Measurements from ENCODE around the gene MGAT3.
A peak's percentile ranks its signal among the peaks of the same experiment; 100 is the strongest.

The MGAT3 gene

GRCh38 chr22:39488563-39489083 lies 31.8 kb downstream of the MGAT3 start:
- DNase-seq: no peak
- intact Hi-C loops (cut with DNase I; ENCODE audit: low total_unique reads): no loop called here
- TF ChIP-seq CTCF (IDR thresholded peaks at IDR 0.05): no peak
- Histone ChIP-seq H3K4me3 (no peak overlapping the region), H3K4me1 (no peaks in the 10 kb centered on the region), H3K27me3 (peaks cover 0 to 20% of the 10 kb centered on the region in 2 donors), H3K27ac (no peak overlapping the region), H3K36me3 (no peaks in the 10 kb centered on the region), H3K9me3 (no peaks in the 10 kb centered on the region)

GRCh38 chr22:39489094-39490068 lies 32.6 kb downstream of the MGAT3 start:
- intact Hi-C loops (cut with DNase I; ENCODE audit: low total_unique reads): loop anchor here (5.0 kb wide), 1 partner anchor 38 kb away; no protein-coding TSS in a partner anchor
- Histone ChIP-seq H3K27me3 (peaks cover 0 to 20% of the 10 kb centered on the region in 2 donors), H3K9me3 (no peaks in the 10 kb centered on the region), H3K4me1 (no peaks in the 10 kb centered on the region), H3K4me3 (no peak overlapping the region), H3K27ac (no peak overlapping the region), H3K36me3 (no peaks in the 10 kb centered on the region)
- TF ChIP-seq CTCF (IDR thresholded peaks at IDR 0.05): no peak
- no peak for DNase-seq

GRCh38 chr22:39490135-39490798 lies 33.5 kb downstream of the MGAT3 start:
- H3K4me1 ChIP-seq: no peaks in the 10 kb centered on the region
- intact Hi-C loops (cut with DNase I; ENCODE audit: low total_unique reads): loop anchor here (5.0 kb wide), 1 partner anchor 37 kb away; no protein-coding TSS in a partner anchor
- no peak for TF ChIP-seq CTCF (IDR thresholded peaks at IDR 0.05)
- no peak overlapping the region for H3K27ac ChIP-seq
- H3K27me3 ChIP-seq: peaks cover 0 to 20% of the 10 kb centered on the region in 2 donors
- DNase-seq: peak; percentile 77 to 82
- H3K4me3 ChIP-seq: no peak overlapping the region
- no peaks in the 10 kb centered on the region for H3K9me3 ChIP-seq
- H3K36me3 ChIP-seq: no peaks in the 10 kb centered on the region

- no peak for DNase-seq
- Histone ChIP-seq H3K9me3 (no peaks in the 10 kb centered on the region), H3K36me3 (no peaks in the 10 kb centered on the region), H3K4me1 (no peaks in the 10 kb centered on the region), H3K27me3 (peaks cover 0 to 20% of the 10 kb centered on the region in 2 donors), H3K4me3 (no peak overlapping the region), H3K27ac (no peak overlapping the region)
- intact Hi-C loops (cut with DNase I; ENCODE audit: low total_unique reads): loop anchor here (5.0 kb wide), 1 partner anchor 36 kb away; no protein-coding TSS in a partner anchor
- TF ChIP-seq CTCF (IDR thresholded peaks at IDR 0.05): no peak
Observed at GRCh38 chr22:39490966-39491680, 34.3 kb downstream of the MGAT3 start.

GRCh38 chr22:39491696-39492095 lies 34.9 kb downstream of the MGAT3 start:
- no peak overlapping the region for H3K4me3 ChIP-seq
- no peak for DNase-seq
- H3K27me3 ChIP-seq: peaks cover 0 to 20% of the 10 kb centered on the region in 2 donors
- H3K27ac ChIP-seq: no peak overlapping the region
- intact Hi-C loops (cut with DNase I; ENCODE audit: low total_unique reads): loop anchor here (5.0 kb wide), 1 partner anchor 36 kb away; no protein-coding TSS in a partner anchor
- H3K36me3 ChIP-seq: no peaks in the 10 kb centered on the region
- H3K9me3 ChIP-seq: no peaks in the 10 kb centered on the region
- H3K4me1 ChIP-seq: no peaks in the 10 kb centered on the region
- TF ChIP-seq CTCF (IDR thresholded peaks at IDR 0.05): no peak

Measured in tibial artery (tissue), 4 donors.